Activated CD4-positive, alpha-beta T cell treated with anti-CD3 and anti-CD28 coated beads for 48 hours (primary cell): Measurements from ENCODE around the gene MAP2.

Experiments used
- DNase-seq: peaks from one replicate; pipeline ENCODE4 v3.0.0-alpha.2; 2020

Gene MAP2, protein sequence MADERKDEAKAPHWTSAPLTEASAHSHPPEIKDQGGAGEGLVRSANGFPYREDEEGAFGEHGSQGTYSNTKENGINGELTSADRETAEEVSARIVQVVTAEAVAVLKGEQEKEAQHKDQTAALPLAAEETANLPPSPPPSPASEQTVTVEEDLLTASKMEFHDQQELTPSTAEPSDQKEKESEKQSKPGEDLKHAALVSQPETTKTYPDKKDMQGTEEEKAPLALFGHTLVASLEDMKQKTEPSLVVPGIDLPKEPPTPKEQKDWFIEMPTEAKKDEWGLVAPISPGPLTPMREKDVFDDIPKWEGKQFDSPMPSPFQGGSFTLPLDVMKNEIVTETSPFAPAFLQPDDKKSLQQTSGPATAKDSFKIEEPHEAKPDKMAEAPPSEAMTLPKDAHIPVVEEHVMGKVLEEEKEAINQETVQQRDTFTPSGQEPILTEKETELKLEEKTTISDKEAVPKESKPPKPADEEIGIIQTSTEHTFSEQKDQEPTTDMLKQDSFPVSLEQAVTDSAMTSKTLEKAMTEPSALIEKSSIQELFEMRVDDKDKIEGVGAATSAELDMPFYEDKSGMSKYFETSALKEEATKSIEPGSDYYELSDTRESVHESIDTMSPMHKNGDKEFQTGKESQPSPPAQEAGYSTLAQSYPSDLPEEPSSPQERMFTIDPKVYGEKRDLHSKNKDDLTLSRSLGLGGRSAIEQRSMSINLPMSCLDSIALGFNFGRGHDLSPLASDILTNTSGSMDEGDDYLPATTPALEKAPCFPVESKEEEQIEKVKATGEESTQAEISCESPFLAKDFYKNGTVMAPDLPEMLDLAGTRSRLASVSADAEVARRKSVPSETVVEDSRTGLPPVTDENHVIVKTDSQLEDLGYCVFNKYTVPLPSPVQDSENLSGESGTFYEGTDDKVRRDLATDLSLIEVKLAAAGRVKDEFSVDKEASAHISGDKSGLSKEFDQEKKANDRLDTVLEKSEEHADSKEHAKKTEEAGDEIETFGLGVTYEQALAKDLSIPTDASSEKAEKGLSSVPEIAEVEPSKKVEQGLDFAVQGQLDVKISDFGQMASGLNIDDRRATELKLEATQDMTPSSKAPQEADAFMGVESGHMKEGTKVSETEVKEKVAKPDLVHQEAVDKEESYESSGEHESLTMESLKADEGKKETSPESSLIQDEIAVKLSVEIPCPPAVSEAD (N-terminal part only)

DNA sequence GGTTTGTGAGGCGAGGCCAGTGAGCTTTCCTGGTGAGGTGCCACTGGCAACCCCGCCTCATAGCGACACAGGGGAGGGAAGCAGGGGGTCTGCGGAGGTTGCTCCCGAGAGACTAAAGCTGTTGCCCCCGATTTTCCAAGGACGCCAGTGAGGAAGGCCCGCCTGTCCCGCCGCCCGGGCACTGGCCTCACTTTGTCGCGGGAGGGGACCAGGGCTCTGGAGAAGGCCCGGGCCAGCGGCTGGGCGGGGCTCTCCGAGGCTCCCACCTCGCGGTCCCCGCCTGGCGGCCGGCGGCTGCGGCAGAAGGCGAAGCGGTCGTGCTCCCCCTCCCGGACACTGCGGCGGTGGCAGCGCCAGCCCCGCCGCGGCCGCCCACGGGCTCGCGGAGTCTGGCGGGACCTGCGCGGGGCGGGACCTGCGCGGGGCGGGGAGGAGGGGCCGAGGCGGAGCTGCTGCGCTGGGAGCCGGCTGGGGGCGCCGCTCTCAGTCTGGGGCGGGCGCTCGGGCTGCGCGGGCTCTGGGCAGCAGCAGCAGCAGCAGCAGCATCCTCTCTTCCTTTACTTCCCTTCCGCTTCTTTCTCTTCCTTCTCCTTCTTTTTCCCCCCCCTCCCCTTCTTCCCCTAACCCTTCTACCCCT is at the start of gene MAP2:
MAP2 (plus strand) TSS at position 486 of the 637 bp plus-strand sequence. CDS start 229,124 bp downstream, outside the sequence.
- DNase-seq = peak; percentile 79

DNA sequence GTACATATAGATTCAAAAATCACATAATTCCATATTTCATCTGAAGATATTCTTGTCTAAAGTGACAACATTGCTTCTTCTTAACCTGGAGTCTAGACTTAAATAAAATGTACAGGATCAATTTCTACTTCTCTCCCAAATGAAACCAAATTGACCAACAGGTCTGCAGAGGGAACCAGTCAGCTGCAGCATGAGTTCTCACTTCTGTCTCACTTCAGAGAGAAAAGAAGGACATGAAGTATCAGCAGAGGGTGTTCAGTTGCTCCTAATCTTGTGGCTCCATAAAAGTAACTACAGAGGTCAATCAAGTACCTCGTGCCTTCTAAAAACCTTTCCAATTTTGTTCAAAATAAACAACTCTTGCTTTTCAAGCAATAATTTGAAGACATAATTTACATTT is 47.2 kb upstream of the MAP2 start:
- no peak for DNase-seq

DNA sequence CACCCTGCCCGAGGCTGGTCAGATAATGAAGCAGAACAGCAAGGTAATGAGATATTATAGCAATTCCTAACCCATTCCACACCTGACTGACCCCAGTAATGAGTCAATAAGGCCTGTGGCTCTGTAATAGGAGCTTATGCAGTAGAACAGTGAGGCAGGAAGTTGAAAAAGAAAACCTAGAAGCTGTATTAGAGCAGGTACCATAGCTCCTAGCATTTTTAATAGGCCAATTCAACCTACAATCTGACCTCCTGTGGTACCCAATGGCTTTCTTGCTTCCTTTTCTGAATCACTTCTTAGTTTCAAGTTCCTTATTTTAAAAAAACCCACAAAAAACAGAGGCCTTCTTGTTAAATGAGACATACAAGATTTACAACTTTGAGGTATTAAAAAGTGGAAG is 43.6 kb upstream of the MAP2 start:
- DNase-seq = no peak

DNA sequence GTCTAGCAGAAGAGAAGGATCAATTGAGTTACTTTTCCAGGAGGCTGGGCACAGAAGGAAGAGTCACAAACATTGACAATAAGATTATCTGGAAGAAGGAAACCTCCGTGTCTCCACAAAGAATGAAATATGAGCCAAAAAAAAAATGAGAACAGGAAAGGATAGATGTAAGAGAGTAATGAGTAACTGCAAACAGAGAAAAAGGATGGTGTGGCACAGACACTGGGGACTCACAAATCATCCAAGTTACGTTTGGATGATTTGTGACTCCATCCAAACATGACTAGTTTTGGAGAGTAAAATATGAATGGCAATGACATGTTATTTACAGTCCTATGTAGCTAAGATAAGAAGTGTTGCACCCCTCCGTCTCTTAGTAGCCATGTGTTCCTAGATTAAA is 42.8 kb upstream of the MAP2 start:
- no peak for DNase-seq

DNA sequence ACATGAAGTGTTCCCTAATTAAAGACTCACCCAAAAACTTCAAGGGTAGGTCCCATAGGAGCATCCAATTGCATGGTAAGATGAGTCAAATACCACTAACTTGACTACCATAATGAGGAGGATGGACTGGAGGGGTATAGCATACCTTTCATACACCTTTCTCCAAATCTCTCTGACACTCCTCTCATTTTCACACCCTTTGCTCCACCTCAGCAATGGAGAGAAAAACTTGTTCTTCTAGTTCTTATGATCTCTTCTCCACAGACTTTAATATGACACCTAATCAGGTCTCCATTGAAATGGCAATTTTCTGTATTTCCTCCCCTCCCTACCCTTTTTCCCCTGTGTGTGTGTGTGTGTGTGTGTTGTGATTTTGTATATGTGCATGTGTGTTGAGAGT is 41.1 kb upstream of the MAP2 start:
- DNase-seq = no peak

DNA sequence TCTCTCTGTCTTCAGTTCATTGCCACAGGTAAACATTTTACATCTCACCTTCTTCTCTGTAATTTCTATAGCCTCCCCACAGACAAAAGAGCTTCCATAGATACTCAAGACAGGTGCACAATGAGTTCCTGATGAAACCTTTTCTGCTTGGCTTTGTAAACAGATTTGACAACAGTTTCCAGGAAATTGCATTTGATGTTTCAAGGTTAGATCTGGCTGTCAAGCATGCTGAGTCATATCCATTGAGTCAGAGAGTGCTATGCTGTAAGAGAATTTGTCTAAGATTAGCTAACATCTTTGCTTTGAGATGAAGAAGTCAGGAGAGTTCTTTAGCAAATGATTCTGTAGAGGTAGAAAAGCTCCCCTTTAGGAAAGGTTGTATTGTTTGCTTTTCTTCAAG is 40.6 kb upstream of the MAP2 start:
- no peak for DNase-seq

DNA sequence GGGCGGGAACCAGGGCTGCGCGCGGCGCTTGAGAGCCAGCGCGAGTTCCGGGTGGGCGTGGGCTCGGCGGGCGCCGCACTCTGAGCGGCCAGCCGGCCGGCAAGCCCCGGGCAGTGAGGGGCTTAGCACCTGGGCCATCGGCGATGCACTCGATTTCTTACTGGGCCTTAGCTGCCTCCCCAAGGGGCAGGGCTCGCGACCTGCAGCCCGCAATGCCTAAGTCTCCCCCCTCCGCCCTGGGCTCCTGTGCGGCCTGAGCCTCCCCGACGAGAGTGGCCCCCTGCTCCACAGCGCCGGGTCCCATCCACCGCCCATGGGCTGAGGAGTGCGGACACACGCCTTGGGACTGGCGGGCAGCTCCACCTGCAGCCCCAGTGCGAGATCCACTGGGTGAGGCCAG is 36.5 kb upstream of the MAP2 start:
- DNase-seq = no peak

DNA sequence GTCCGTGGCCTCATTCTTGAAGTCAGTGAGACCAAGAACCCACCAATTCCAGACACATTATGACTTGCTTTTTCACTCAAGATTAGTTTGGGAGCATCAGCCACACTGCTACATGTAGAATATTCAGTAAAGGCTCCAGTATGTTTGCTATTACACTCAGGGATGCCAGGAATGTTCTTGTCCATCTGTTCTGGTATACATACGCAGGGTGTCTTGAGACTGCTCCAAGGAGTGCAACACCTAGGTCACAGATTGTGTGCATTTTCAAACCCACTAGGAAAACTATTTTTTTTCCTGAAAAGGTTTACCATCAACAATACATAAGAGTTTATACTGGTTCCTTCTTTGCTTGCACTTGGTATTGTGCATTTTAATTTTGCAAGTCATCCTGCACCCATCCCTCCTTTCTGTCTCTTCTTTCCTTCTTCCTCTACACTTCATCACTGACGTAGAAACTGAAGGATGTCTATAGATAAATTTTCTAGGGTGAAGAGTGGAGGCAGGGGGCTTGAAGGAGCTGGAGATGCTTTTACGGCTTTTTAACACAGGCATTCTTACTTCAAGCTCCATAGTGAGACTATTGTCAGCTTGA is 35.3 kb upstream of the MAP2 start:
- no peak for DNase-seq

DNA sequence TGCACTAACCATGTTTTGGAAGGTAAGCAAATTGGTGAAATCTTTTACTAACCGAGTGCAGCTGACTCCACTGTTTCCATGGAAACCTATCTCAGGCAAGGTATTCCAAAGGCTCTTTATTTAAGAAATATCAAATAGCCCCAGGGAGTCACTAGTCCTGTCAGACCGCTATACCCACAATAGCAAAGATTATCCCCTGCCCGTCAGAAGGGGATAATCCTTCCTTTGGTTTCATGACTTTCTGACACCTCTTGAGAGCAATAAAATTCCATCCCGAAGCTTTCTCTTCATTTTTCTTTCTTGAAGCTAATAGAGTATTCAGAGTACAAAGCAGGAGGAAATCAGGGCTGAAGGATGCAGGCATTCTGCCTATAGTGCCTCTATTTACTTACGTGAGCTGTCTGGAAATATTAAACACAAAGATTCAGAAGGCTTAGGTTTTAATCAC is 34.7 kb upstream of the MAP2 start:
- DNase-seq = no peak

DNA sequence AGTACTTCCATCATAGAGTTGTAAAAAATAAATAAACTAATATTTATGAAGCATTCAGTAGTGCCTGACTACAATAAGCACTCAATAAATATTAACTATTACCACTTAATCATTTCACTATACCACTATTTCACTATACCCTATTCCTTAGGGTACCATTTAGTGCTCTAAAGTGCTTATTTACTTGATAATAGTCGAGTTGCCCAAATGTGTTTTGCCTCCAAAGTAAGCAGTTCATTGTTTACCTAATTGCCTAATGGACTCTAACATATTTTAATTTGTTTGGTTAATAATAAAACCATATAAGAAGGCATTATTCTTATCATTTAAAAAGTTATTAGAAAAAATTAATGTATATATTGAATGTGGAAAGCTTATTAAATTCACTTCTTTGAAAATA is 33.0 kb upstream of the MAP2 start:
- no peak for DNase-seq

DNA sequence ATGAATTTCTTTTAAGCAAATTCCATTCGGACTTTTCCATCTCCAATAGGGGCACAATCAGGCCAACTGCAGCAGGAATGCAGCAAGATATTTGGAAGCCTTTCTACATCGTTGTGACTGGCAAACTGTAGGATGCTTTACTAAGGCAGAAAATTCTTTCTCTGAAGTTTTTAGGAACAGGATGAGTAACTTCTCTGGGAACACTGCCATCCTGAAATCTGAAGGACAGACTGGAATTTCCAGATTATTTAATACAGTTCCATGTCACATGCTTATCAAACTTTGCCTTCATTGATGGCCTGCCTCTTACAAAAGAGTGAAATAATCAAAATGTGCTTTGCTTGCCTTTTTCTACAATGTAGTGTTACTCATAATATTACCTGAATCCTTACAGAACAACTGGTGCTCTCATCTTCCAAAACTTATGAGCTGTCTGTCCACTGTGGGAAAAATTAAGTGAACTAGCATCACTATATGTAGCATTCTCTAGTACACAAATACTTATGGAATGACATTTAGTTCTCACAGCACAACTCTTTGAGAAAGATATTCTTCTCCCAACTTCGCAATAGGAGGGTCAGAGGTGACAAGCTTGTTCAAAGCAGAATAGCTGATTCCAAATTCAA is 32.0 kb upstream of the MAP2 start:
- DNase-seq = no peak

DNA sequence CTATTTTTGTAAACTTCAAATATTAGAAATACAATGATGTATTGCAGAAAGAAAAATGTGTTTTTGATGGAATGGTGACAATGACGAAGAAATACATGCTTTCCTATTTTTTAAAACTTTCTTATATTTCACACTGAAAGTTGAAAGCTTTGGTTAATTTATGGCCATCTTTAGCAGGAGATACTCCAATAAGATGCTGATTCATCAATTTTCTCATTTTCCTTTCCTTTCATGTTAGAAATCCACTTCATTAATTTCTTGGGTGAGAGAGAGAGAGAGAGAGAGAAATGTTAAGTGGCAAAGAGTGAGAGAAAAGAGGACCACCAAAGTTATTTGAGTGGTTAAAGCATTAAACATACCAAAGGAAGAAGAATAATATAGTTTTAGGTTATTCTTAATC is 28.6 kb upstream of the MAP2 start:
- DNase-seq = no peak

DNA sequence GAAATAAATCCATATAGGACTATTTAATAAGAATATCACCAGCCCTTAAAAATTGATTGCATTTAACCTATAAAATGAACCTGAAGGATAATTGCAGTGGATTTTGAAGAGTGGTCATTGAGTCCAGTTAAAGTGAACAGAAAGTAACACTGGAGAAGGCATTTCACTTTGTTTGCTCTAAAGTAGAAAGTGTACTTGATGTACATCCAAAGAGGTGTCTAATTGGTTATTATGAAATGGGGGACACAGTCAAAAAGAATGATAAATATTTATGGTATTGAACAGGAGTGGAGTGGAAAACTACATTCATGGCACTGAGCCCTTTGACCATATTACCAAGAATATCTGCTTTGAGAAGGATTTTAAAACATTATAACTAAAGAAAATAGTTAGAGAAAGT is 28.2 kb upstream of the MAP2 start:
- DNase-seq = no peak

DNA sequence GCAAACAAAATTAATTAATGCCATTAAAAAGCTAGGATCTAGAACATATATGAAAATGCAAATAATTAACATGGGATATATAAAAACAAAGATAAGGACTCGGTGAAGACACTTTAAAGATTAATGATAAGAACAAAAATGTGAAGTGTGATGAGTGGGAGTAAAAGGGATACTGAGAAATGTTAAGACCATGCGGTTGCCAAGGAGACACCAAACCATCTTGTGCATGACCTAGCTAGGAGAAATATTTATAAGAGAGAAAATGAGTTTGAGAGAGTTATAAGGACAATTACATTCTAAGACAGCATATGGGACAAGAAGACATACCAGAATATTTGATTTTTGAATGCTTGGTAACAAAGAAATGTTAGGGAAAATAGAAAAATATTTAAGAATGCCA is 25.4 kb upstream of the MAP2 start:
- no peak for DNase-seq

DNA sequence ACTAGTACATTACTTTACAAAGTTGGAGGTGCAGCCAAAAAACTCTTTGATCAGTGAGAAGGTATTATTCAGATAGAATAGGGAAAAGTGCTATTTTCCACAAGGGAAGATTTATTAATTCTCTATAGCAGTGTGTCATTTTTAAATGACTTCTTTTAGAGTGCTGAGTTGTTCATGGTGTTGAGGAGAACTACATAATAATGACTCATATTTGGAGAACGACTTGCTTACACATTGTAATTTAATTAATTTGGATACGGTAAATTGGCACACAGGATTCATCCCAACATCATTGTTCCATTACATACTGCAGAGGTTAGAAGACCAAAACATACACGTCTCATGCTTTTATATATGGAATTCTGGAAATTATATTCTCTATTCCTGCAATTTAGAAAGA is 22.1 kb upstream of the MAP2 start:
- DNase-seq = no peak

DNA sequence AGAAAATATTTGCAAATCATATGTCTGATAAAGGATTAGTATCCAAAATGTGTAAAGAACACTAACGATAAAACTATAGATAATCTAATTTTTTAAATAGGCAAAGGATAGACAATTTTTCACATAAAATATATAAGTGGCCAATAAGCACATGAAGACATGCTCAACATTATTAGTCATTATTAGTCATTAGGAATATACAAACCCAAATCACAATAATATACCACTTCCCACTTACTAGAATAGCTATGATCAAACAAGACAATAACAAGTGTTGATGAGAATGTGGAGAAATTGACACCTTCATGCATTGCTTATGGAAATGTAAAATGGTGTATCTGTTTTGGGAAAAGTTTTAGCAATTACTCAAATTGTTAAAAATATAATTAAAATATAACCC is 12.6 kb upstream of the MAP2 start:
- no peak for DNase-seq

DNA sequence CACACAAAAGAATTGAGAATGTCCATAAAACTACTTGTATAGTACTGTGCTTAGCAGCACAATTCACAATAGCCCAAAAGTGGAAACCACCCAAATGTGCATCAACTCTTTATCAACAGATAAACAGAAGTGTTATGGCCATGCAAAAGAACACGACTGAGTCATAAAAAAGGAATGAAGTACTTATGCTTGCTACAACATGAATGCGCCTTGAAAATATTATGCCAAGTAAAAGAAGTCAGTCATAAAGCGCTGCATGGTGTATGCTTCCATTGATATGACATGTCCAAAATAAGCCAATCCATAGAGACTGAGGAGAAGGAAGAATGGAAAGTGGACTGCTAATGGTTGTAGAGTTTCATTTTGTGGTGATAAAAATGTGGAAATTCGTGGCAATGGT is 12.1 kb upstream of the MAP2 start:
- DNase-seq = no peak

DNA sequence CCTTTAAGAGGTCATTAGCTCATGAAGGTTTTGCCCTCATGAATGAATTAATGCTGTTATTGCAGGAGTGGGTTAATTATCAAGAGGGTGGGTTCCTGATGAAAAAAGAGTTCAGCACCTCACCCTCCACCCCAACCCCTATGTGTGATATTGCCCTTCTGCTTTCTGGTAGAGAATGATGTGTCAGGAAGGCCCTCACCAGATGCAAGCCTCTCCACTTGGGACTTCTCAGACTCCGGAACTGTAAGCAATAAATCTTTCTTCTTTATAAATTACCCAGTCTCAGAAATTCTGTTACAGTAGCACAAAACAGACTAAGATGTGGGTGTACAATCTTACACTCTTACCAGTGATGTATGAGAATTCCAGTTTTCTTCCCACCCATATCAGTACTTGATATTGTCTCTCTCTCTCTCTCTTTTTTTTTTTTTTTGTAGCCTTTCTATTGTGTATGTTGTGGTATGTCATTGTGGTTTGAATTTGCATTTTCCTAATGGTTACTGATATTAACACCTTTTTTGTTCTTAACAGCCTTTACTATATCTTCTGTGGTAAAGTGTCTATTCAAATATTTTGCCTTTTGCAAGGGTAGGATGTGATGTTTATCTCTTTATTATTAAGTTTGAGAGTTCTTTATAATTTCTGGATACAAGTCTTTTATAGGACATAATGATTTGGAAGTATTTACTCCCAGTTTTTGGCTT is 10.4 kb upstream of the MAP2 start:
- no peak for DNase-seq

DNA sequence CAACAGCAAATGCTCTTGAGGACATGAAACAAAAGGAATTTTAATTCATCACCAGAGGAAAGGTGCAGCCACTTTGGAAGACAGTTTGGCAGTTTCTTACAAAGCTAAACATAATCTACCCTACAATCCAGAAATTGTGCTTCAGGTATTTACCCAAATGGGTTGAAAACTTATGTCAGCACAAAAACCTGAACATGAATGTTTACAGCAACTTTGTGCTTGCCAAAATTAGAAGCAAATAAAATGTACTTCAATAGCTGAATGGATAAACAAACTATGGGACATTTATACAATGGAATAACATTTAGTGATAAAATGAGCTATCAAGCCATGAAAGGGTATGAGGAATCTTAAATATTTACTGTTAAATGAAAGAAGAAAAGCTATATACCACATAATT is 6.9 kb upstream of the MAP2 start:
- DNase-seq = no peak

DNA sequence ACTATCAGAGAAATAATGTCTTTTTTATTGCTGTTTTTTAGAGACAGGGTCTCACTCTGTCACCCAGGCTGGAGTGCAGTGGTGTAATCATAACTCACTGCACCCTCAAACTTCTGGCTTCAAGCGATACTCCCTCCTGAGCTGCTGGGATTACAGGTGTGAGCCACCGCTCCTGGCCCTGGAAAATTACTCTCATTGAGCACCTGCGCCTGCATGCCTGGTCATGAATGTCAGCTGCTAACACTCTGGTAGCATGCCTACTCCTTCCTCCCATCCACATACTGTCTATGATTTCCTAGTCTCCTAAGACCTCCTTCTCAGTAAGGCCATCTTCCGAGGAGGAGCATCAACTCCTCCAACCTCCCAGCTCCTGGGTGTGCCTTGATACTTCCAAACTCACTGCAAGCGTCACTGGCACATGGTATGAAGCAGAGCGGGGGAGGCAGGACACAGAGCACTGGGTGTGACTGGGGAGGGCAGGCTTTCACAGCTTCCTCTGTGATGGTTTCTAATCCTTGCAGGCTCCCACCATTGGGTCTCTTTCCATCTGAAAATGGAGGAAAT is 1.6 kb upstream of the MAP2 start:
- DNase-seq = no peak

DNA sequence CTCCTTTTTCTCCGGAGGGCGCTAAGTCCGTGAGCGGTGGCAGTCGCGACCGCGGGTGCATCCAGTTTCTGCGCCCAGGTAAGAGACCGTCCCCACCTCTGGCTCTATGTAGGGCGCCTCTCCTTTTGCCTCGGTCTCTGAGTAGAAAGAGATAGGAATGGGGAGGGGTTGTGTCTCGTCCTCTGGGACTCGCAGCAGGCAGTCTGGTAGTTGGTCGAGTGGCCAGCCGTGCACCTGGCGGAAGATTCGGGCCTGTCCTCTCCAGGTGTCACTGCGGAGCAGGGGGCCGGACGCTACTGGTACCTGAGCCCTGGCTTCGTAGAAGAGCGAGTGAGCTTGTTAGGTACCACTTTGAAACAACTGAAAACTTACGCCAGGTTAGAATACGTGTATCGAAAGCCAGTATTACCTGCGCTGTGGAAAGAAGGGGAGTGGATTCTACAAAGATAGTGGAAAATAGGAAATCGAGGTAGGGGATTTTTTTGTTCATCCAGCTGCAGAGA is 403 bp downstream of the MAP2 start:
- DNase-seq = peak; percentile 3
